Uterus (tissue), 4 donors: Measurements from ENCODE around the gene MCM9. TPM values are rescaled to one million over a fixed set of nuclear protein-coding genes. Genes with fewer than 3 reads are reported as not detected.
"Not testable (repeated sequence)": the region's sequence is repeated elsewhere in the genome, so short reads cannot be mapped to it uniquely, and the experiment has no call there.

Experiments used
- DNase-seq, 2 donors: peaks; one replicate each; pipeline ENCODE4 v3.0.0-alpha.2; 2019 to 2020
- H3K27ac ChIP-seq, 2 donors: fragments of 200-600 bp; sonication (generic); 1 replicate in 1 of 2; 2 replicates in 1 of 2; pipeline ENCODE4 v1.5.1; 2016 to 2018
- H3K27me3 ChIP-seq, 2 donors: fragments of 200-600 bp; sonication (generic); one replicate each; pipeline ENCODE4 v1.5.1; 2018 to 2019; ENCODE audit warnings: control low read depth in 1 of 2
- H3K36me3 ChIP-seq, 2 donors: fragments of 200-600 bp; sonication (generic); one replicate each; pipeline ENCODE4 v1.5.1; 2019; ENCODE audit warnings: control low read depth in 1 of 2
- H3K4me1 ChIP-seq, 2 donors: fragments of 200-600 bp; sonication (generic); one replicate each; pipeline ENCODE4 v1.5.1; 2018 to 2019; ENCODE audit warnings: control low read depth in 1 of 2
- H3K4me3 ChIP-seq, 2 donors: fragments of 200-600 bp; sonication (generic); 1 replicate in 1 of 2; 2 replicates in 1 of 2; pipeline ENCODE4 v1.5.1; 2018 to 2019; ENCODE audit warnings: mild to moderate bottlenecking in 1 of 2
- H3K9me3 ChIP-seq, 2 donors: fragments of 200-600 bp; sonication (generic); one replicate each; pipeline ENCODE4 v1.5.1; 2019; ENCODE audit warnings: control low read depth in 1 of 2
- CTCF ChIP-seq, 4 experiments: fragments of 200-600 bp in 2 of 4; fragments of 450-650 bp in 2 of 4; sonication (generic) in 2 of 4; IDR thresholded peaks; one replicate each; pipeline ENCODE4 v1.5.1; 2016 to 2019; ENCODE audit warnings: antibody characterized with exemption in 4 of 4, mild to moderate bottlenecking in 2 of 4, moderate library complexity in 1 of 4
- POLR2A ChIP-seq, 2 donors: fragments of 450-650 bp; IDR thresholded peaks; one replicate each; pipeline ENCODE4 v1.6.1; 2016; ENCODE audit warnings: antibody characterized with exemption in 2 of 2, mild to moderate bottlenecking in 1 of 2, moderate library complexity in 1 of 2
- intact Hi-C: fragments of 100-400 bp; cut with DNase I; formaldehyde crosslinking; loops from one replicate; pipeline ENCODE4 v1.15.1; 2023; ENCODE audit warnings: low total_unique reads
- total RNA-seq, 4 donors: library from RNA; depleted of rRNA in 3 of 4; stranded (reverse); fragments of >200 nt in 3 of 4; gene quantifications; one replicate each; pipeline versions ENCODE4 v1.1.0 to v1.2.4, GENCODE V29; 2014 to 2023
- donor health status: DM: yes; HTN: yes; CAD: no.

MCM9 gene
- total RNA-seq, 4 donors from 2014 or later, result 4.4 to 40.0 (median 24.5) TPM

- no peak for DNase-seq
- Histone ChIP-seq H3K27ac (no peak overlapping the region), H3K4me3 (no peak overlapping the region), H3K9me3 (no peaks in the 10 kb centered on the region), H3K4me1 (no peaks in the 10 kb centered on the region), H3K27me3 (no peaks in the 10 kb centered on the region), H3K36me3 (no peaks in the 10 kb centered on the region)
- intact Hi-C loops, result no loop called here
- no peak for TF ChIP-seq CTCF (IDR thresholded peaks at IDR 0.05)
- no peak for TF ChIP-seq POLR2A (IDR thresholded peaks at IDR 0.05)
Measured at GRCh38 chr6:118801257-118801656, 133.7 kb downstream of the MCM9 start.

- no peak overlapping the region for H3K4me3 ChIP-seq
- DNase-seq, result peak; percentile 66 to 83
- H3K36me3 ChIP-seq, result no peaks in the 10 kb centered on the region
- no peak for TF ChIP-seq POLR2A (IDR thresholded peaks at IDR 0.05)
- TF ChIP-seq CTCF (IDR thresholded peaks at IDR 0.05), result peak; percentile 72 to 85 (median 75)
- no peak overlapping the region for H3K27ac ChIP-seq
- H3K9me3 ChIP-seq, result no peaks in the 10 kb centered on the region
- intact Hi-C loops, result no loop called here
- no peaks in the 10 kb centered on the region for H3K4me1 ChIP-seq
- H3K27me3 ChIP-seq, result no peaks in the 10 kb centered on the region
Measured at GRCh38 chr6:118800394-118801071, 134.4 kb downstream of the MCM9 start.

DNA sequence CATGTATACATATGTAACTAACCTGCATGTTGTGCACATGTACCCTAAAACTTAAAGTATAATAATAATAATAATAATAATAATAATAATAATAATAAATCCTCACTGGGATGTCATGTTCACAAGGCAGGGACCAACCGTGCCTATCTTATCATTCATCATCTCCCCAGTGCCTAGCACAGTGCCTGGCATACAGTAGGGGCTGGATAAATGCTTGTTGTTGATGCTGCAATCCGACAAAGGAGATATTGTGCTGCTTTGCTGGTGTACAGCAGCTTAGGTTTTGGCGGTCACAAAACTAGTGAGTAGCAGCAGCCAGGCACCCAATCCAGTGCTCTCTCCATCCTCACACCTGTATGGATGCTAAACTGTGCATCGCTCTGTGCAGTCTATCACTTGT lies 135.1 kb downstream of the MCM9 start:
- H3K9me3 ChIP-seq, result no peaks in the 10 kb centered on the region
- H3K36me3 ChIP-seq, result no peaks in the 10 kb centered on the region
- H3K27ac ChIP-seq, result no peak overlapping the region
- no peak for TF ChIP-seq CTCF (IDR thresholded peaks at IDR 0.05)
- TF ChIP-seq POLR2A (IDR thresholded peaks at IDR 0.05), result no peak
- DNase-seq, result no peak
- intact Hi-C loops, result no loop called here
- H3K27me3 ChIP-seq, result no peaks in the 10 kb centered on the region
- H3K4me3 ChIP-seq, result no peak overlapping the region
- no peaks in the 10 kb centered on the region for H3K4me1 ChIP-seq

DNA sequence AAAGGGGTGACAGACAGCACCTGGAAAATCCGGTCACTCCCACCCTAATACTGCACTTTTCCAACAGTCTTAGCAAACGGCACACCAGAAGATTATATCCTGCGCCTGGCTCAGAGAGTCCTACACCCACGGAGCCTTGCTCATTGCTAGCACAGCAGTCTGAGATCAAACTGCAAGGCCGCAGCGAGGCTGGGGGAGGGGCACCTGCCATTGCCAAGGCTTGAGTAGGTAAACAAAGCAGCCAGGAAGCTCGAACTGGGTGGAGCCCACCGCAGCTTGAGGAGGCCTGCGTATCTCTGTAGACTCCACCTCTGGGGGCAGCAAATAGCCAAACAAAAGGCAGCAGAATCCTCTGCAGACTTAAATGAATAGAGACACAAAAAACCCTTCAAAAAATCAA lies 138.4 kb downstream of the MCM9 start:
- H3K27me3 ChIP-seq, H3K27ac ChIP-seq, intact Hi-C loops, H3K4me1 ChIP-seq, H3K36me3 ChIP-seq, DNase-seq, H3K9me3 ChIP-seq, H3K4me3 ChIP-seq: not testable (repeated sequence)

- H3K27me3 ChIP-seq, result no peaks in the 10 kb centered on the region
- no peaks in the 10 kb centered on the region for H3K4me1 ChIP-seq
- no peak for DNase-seq
- no peaks in the 10 kb centered on the region for H3K9me3 ChIP-seq
- no peak overlapping the region for H3K27ac ChIP-seq
- intact Hi-C loops, result no loop called here
- H3K4me3 ChIP-seq, result no peak overlapping the region
- no peak for TF ChIP-seq POLR2A (IDR thresholded peaks at IDR 0.05)
- no peak for TF ChIP-seq CTCF (IDR thresholded peaks at IDR 0.05)
- no peaks in the 10 kb centered on the region for H3K36me3 ChIP-seq
Measured at GRCh38 chr6:118791499-118791898, 143.5 kb downstream of the MCM9 start.

- TF ChIP-seq POLR2A (IDR thresholded peaks at IDR 0.05) (no peak), CTCF (IDR thresholded peaks at IDR 0.05) (no peak)
- Histone ChIP-seq H3K27me3 (no peaks in the 10 kb centered on the region), H3K9me3 (no peaks in the 10 kb centered on the region), H3K4me3 (no peak overlapping the region), H3K27ac (no peak overlapping the region), H3K36me3 (no peaks in the 10 kb centered on the region), H3K4me1 (no peaks in the 10 kb centered on the region)
- intact Hi-C loops, result no loop called here
- no peak for DNase-seq
Measured at GRCh38 chr6:118789954-118790353, 145.0 kb downstream of the MCM9 start.
